ENCODE measurements around the gene CTH. TPM values are rescaled to one million over a fixed set of nuclear protein-coding genes. Genes with fewer than 3 reads are reported as not detected.
"Not testable (repeated sequence)": the region's sequence is repeated elsewhere in the genome, so short reads cannot be mapped to it uniquely, and the experiment has no call there.

The CTH gene
- total RNA-seq, 1 experiment from 2014 or later: 33.5 TPM

DNA sequence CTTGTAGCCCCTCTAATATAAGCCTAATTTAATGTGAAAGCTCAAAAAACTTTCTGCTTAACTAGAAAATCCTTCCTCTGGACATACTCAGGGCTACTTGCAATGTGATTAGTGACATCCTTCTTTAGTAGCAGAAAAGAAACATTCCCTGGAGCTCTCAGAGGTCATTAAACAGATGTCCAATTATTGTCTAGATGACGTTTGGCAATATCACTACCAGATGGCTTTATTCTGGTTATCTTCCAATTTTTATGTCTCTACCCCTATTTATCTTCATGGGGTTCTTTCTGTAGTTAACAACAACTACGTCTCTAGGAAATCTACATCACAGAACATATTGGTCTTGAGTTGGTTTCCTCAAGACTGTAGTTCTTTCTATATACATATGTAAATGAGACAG, 44.2 kb downstream of the CTH start:
- DNase-seq: no peak

GRCh38 chr1:70458131-70458530, 47.1 kb downstream of the CTH start:
- Histone ChIP-seq H3K36me3 (replicated peaks; ENCODE audit: control insufficient read depth, insufficient read depth, low read length) (no peaks in the 10 kb centered on the region), H3K27me3 (ENCODE audit: control insufficient read depth, insufficient read depth, low read length) (no peaks in the 10 kb centered on the region), H3K4me3 (ENCODE audit: insufficient read depth, low read depth, low read length) (no peak overlapping the region)
- DNase-seq: no peak

More for the DNA sequence above, 44.2 kb downstream of the CTH start:
- Histone ChIP-seq H3K4me3 (ENCODE audit: insufficient read depth, low read depth, low read length) (no peak overlapping the region), H3K27me3 (ENCODE audit: control insufficient read depth, insufficient read depth, low read length) (no peaks in the 10 kb centered on the region), H3K36me3 (replicated peaks; ENCODE audit: control insufficient read depth, insufficient read depth, low read length) (no peaks in the 10 kb centered on the region)

DNA sequence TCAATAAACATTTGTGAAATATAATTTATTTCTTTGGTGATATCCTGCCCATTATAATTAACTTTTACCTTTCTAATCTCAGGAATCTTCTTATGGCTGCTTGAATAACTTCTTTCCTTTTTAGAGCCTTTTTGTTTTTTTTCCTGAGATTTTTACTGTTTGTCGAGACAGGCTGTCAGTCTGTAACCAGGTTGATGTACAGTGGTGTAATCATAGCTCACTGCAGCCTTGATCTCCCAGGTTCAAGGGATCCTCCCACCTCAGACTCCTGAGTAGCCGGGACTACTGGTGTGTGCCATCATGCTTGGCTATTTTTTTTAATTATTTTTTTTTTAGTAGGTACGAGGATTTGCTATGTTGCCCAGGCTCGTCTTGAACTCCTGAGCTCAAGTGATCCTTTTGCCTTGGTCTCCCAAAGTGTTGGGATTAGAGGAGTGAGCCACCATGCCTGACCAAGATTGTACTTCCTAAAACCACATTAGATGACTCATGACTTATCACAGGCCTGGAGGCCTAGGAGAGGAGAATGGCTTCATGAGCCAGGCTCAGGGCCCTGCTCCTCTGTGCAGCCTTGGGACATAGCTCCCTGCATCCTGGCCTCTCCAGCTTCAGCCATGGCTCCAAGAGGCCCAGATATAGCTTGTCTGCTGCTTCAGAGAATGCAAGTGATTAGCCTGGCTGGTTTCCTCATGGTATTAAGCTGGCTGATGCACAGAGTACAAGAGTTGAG, 48.6 kb downstream of the CTH start:
- no peaks in the 10 kb centered on the region for H3K27me3 ChIP-seq (ENCODE audit: control insufficient read depth, insufficient read depth, low read length)
- H3K4me3 ChIP-seq (ENCODE audit: insufficient read depth, low read depth, low read length): no peak overlapping the region
- no peaks in the 10 kb centered on the region for H3K36me3 ChIP-seq (replicated peaks; ENCODE audit: control insufficient read depth, insufficient read depth, low read length)
- DNase-seq: no peak

- H3K36me3 ChIP-seq (replicated peaks; ENCODE audit: control insufficient read depth, insufficient read depth, low read length); H3K27me3 ChIP-seq (ENCODE audit: control insufficient read depth, insufficient read depth, low read length); DNase-seq; H3K4me3 ChIP-seq (ENCODE audit: insufficient read depth, low read depth, low read length): not testable (repeated sequence)
These were observed 50.0 kb downstream of the CTH start for GRCh38 chr1:70460740-70461713.

- H3K27me3 ChIP-seq (ENCODE audit: control insufficient read depth, insufficient read depth, low read length): no peaks in the 10 kb centered on the region
- DNase-seq: no peak
- H3K4me3 ChIP-seq (ENCODE audit: insufficient read depth, low read depth, low read length): no peak overlapping the region
- no peaks in the 10 kb centered on the region for H3K36me3 ChIP-seq (replicated peaks; ENCODE audit: control insufficient read depth, insufficient read depth, low read length)
These were observed 51.5 kb downstream of the CTH start for GRCh38 chr1:70462611-70463010.

DNA sequence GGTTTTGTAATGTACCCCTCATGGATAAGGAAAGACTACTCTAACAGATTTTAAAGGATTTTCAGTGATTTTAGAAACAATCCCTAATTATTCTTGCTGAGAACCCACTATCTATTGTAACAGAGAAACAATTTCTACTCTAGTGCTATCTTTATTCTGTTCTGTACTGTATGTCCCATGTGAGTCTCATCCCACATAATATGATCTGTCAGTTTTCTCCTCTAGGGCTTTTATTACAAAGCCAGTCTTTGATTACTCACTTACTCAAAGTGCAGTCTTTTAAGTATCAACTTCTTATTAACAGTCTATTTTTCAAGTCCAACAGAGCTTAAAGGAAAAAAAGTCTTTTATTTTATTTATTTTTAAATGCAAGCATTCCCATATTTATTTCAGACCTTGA, 54.8 kb downstream of the CTH start:
- H3K36me3 ChIP-seq (replicated peaks; ENCODE audit: control insufficient read depth, insufficient read depth, low read length): no peaks in the 10 kb centered on the region
- no peaks in the 10 kb centered on the region for H3K27me3 ChIP-seq (ENCODE audit: control insufficient read depth, insufficient read depth, low read length)
- H3K4me3 ChIP-seq (ENCODE audit: insufficient read depth, low read depth, low read length): no peak overlapping the region
- no peak for DNase-seq

GRCh38 chr1:70467531-70467930, 56.5 kb downstream of the CTH start:
- H3K27me3 ChIP-seq (ENCODE audit: control insufficient read depth, insufficient read depth, low read length): no peaks in the 10 kb centered on the region
- DNase-seq: no peak
- H3K36me3 ChIP-seq (replicated peaks; ENCODE audit: control insufficient read depth, insufficient read depth, low read length): no peaks in the 10 kb centered on the region
- no peak overlapping the region for H3K4me3 ChIP-seq (ENCODE audit: insufficient read depth, low read depth, low read length)

DNA sequence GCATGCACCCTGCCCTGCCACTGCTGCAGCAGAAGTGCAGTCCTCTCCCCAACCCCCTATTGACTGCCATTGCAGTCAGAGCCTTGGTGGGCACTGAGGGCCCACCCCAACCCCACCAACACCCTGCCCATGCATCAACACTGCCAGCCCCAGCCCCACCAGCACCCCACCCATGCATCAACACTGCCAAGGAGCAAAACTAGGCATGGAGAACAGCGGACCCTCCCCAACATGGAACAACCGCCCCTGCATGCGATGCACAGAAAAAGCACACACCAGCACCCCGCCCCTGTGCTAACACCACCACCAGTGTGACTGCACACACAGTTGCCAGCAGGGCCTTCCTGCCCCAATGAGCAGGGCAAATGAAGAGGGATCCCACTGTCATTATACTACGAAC, 57.1 kb downstream of the CTH start:
- no peak for DNase-seq
- Histone ChIP-seq H3K4me3 (ENCODE audit: insufficient read depth, low read depth, low read length) (no peak overlapping the region), H3K36me3 (replicated peaks; ENCODE audit: control insufficient read depth, insufficient read depth, low read length) (no peaks in the 10 kb centered on the region), H3K27me3 (ENCODE audit: control insufficient read depth, insufficient read depth, low read length) (no peaks in the 10 kb centered on the region)

DNA sequence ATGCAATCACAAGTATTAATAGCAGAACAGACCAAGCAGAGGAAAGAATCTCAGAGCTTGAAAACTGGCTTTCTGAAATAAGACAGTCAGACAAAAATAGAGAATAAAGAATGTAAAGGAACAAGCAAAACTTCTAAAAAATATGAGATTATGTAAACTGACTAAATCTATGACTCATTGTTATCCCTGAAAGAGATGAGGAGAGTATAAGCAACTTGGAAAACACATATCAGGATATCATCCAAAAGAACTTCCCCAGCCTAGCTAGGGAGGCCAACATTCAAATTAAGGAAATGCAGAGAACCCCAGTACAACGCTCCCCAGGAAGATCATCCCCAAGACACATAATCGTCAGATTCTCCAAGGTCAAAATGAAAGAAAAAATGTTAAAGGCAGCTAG, 58.1 kb downstream of the CTH start:
- not testable (repeated sequence) for H3K36me3 ChIP-seq (replicated peaks; ENCODE audit: control insufficient read depth, insufficient read depth, low read length); DNase-seq; H3K4me3 ChIP-seq (ENCODE audit: insufficient read depth, low read depth, low read length); H3K27me3 ChIP-seq (ENCODE audit: control insufficient read depth, insufficient read depth, low read length)

GRCh38 chr1:70475023-70475422, 64.0 kb downstream of the CTH start:
- DNase-seq: no peak
- no peak overlapping the region for H3K4me3 ChIP-seq (ENCODE audit: insufficient read depth, low read depth, low read length)
- no peaks in the 10 kb centered on the region for H3K27me3 ChIP-seq (ENCODE audit: control insufficient read depth, insufficient read depth, low read length)
- no peaks in the 10 kb centered on the region for H3K36me3 ChIP-seq (replicated peaks; ENCODE audit: control insufficient read depth, insufficient read depth, low read length)

DNA sequence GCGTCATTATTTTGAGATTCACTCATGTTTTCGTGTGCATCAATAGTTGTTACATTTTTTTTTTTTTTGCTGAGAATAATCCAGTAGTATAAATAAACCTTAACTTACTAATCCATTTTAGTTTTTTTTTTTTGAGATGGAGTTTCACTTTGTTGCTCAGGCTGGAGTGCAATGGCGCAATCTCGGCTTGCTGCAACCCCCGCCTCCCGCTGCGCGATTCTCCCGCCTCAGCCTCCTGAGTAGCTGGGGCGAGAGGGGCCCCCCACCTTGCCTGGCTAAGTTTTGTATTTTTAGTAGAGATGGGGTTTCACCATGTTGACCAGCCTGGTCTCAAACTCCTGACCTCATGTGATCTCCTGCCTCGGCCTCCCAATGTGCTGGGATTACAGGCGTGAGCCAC, 66.0 kb downstream of the CTH start:
- DNase-seq: no peak
- Histone ChIP-seq H3K4me3 (ENCODE audit: insufficient read depth, low read depth, low read length) (no peak overlapping the region), H3K27me3 (ENCODE audit: control insufficient read depth, insufficient read depth, low read length) (no peaks in the 10 kb centered on the region), H3K36me3 (replicated peaks; ENCODE audit: control insufficient read depth, insufficient read depth, low read length) (no peaks in the 10 kb centered on the region)

DNA sequence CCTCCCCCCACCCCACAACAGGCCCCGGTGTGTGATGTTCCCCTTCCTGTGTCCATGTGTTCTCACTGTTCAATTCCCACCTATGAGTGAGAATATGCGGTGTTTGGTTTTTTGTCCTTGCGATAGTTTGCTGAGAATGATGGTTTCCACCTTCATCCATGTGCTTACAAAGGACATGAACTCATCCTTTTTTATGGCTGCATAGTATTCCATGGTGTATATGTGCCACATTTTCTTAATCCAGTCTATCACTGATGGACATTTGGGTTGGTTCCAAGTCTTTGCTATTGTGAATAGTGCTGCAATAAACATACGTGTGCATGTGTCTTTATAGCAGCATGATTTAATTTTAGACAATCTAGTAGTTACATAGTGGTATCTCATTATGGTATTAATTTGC, 66.8 kb downstream of the CTH start:
- not testable (repeated sequence) for DNase-seq; H3K36me3 ChIP-seq (replicated peaks; ENCODE audit: control insufficient read depth, insufficient read depth, low read length); H3K4me3 ChIP-seq (ENCODE audit: insufficient read depth, low read depth, low read length); H3K27me3 ChIP-seq (ENCODE audit: control insufficient read depth, insufficient read depth, low read length)

GRCh38 chr1:70483342-70483741, 72.3 kb downstream of the CTH start:
- no peaks in the 10 kb centered on the region for H3K27me3 ChIP-seq (ENCODE audit: control insufficient read depth, insufficient read depth, low read length)
- no peak for DNase-seq

GRCh38 chr1:70485624-70486023, 74.6 kb downstream of the CTH start:
- Histone ChIP-seq H3K36me3 (replicated peaks; ENCODE audit: control insufficient read depth, insufficient read depth, low read length) (no peaks in the 10 kb centered on the region), H3K4me3 (ENCODE audit: insufficient read depth, low read depth, low read length) (no peak overlapping the region), H3K27me3 (ENCODE audit: control insufficient read depth, insufficient read depth, low read length) (no peaks in the 10 kb centered on the region)
- DNase-seq: no peak

More at GRCh38 chr1:70483342-70483741, 72.3 kb downstream of the CTH start:
- Histone ChIP-seq H3K36me3 (replicated peaks; ENCODE audit: control insufficient read depth, insufficient read depth, low read length) (no peaks in the 10 kb centered on the region), H3K4me3 (ENCODE audit: insufficient read depth, low read depth, low read length) (no peak overlapping the region)
